Choroid plexus epithelial cell (primary cell): Measurements from ENCODE around the gene DMBT1.

ENCODE experiments used
- DNase-seq: peaks from one replicate; pipeline ENCODE4 v3.0.0-alpha.2; 2010; ENCODE audit warnings: low read depth
- H3K4me3 ChIP-seq: 2 replicates; pipeline ENCODE4 v1.5.1; 2011; ENCODE audit warnings: low read depth, mild to moderate bottlenecking, control low read depth, low read length, moderate library complexity
- CTCF ChIP-seq: conservative IDR thresholded peaks from 2 replicates; pipeline ENCODE4 v1.5.1; 2011; ENCODE audit warnings: low read depth, mild to moderate bottlenecking, control low read depth, inconsistent platforms, low read length, moderate library complexity

Gene DMBT1

GRCh38 chr10:122640921-122641320 lies 80.4 kb downstream of the DMBT1 start:
- no peak for TF ChIP-seq CTCF
- no peak for DNase-seq
- H3K4me3 ChIP-seq: no peak overlapping the region

GRCh38 chr10:122642726-122643605 lies 82.4 kb downstream of the DMBT1 start:
- no peak overlapping the region for H3K4me3 ChIP-seq
- TF ChIP-seq CTCF: no peak
- no peak for DNase-seq

DNA sequence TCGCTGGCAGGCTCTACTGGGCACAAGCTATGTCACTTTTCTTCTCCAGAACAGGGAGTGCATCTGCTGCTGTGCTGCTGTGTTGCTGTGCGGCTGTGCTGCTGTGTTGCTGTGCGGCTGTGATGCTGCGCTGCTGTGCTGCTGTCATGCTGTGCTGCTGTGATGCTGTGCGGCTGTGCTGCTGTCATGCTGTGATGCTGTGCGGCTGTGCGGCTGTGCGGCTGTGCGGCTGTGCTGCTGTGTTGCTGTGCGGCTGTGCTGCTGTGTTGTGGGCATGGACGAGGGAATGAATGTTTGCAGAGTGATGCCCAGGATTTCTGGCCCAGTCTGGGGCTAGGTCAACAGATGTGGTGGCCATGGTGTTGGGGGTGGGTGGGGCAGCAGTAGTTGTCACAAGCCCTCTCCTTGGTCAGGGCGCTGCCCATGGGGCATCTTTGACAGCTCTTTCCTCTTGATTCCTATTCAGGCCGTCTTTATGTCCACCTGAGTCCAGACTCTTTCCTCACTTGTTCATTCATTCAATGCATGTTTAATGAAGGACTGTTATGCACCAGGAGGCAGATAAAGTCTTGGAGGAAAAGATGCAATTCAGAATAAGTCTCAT lies 83.5 kb downstream of the DMBT1 start:
- H3K4me3 ChIP-seq: no peak overlapping the region
- DNase-seq: no peak
- TF ChIP-seq CTCF: no peak

- TF ChIP-seq CTCF: no peak
- no peak overlapping the region for H3K4me3 ChIP-seq
- no peak for DNase-seq
Measured at GRCh38 chr10:122646511-122647382, 86.2 kb downstream of the DMBT1 start.

DNA sequence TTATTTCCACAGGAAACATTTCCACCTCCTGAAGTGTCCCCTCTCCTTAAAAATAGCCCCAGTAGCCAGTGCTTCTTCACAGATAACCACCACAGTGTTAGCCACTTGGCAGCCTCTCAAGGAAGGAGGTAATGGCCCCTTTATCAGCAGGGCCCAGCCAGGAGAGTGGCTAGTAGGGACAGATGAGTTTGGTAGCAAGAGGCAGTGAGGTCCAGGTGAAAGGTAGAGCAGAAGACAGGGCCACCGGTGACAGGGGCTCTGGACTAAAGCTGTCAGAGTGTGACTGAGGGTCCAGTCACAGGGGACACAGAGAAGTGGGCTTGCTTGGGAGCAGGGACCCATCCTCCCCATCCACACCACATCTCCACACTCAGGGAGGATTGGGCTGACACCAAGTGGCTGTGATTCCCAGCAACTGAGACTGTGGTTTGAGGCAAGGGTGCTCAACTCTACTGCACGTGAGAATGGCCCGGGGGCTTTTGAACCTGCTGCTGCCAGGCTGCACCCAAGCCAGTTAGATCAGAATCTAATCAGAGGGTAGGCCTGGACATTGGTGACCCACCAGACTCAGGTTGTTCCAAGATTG lies 86.9 kb downstream of the DMBT1 start:
- no peak for DNase-seq
- TF ChIP-seq CTCF: no peak
- no peak overlapping the region for H3K4me3 ChIP-seq

GRCh38 chr10:122648599-122649428 lies 88.3 kb downstream of the DMBT1 start:
- peak; percentile 79 for TF ChIP-seq CTCF
- peak; percentile 50 for DNase-seq
- H3K4me3 ChIP-seq: no peak overlapping the region
